T follicular helper cell (primary cell): ENCODE data around the gene ZGPAT.
"Not testable (repeated sequence)": the region's sequence is repeated elsewhere in the genome, so short reads cannot be mapped to it uniquely, and the experiment has no call there.

Experiments used
- DNase-seq: peaks from one replicate; pipeline ENCODE4 v3.0.0-alpha.2; 2020; ENCODE audit warnings: low read depth

The ZGPAT gene

GRCh38 chr20:63765082-63765873 is 57.4 kb downstream of the ZGPAT start:
- DNase-seq: no peak

- DNase-seq: no peak
Observed at GRCh38 chr20:63765902-63766301, 58.1 kb downstream of the ZGPAT start.

- DNase-seq: no peak
Observed at GRCh38 chr20:63766695-63767426, 59.0 kb downstream of the ZGPAT start.

GRCh38 chr20:63767456-63767855 is 59.6 kb downstream of the ZGPAT start:
- DNase-seq: no peak

- no peak for DNase-seq
Observed at GRCh38 chr20:63767886-63768285, 60.0 kb downstream of the ZGPAT start.

GRCh38 chr20:63768591-63769515 is 61.0 kb downstream of the ZGPAT start:
- no peak for DNase-seq

GRCh38 chr20:63769891-63770474 is 62.1 kb downstream of the ZGPAT start:
- DNase-seq: no peak

- DNase-seq: no peak
Observed at GRCh38 chr20:63771046-63771707, 63.3 kb downstream of the ZGPAT start.

- DNase-seq: no peak
Observed at GRCh38 chr20:63772781-63773518, 65.1 kb downstream of the ZGPAT start.

- DNase-seq: no peak
Observed at GRCh38 chr20:63773571-63774241, 65.9 kb downstream of the ZGPAT start.

- no peak for DNase-seq
Observed at GRCh38 chr20:63774306-63774705, 66.5 kb downstream of the ZGPAT start.

- no peak for DNase-seq
Observed at GRCh38 chr20:63775096-63775978, 67.5 kb downstream of the ZGPAT start.

GRCh38 chr20:63776875-63777274 is 69.0 kb downstream of the ZGPAT start:
- DNase-seq: not testable (repeated sequence)

GRCh38 chr20:63777614-63778013 is 69.8 kb downstream of the ZGPAT start:
- no peak for DNase-seq

GRCh38 chr20:63778034-63778752 is 70.4 kb downstream of the ZGPAT start:
- DNase-seq: no peak

- DNase-seq: no peak
Observed at GRCh38 chr20:63778857-63779256, 71.0 kb downstream of the ZGPAT start.

GRCh38 chr20:63781181-63781580 is 73.3 kb downstream of the ZGPAT start:
- DNase-seq: no peak

- DNase-seq: peak; percentile 26
Observed at GRCh38 chr20:63782051-63782471, 74.2 kb downstream of the ZGPAT start.
